Breast epithelium (tissue), 3 donors: ENCODE data around the gene PPP2R5B.

Experiments used
- POLR2A ChIP-seq: fragments of 450-650 bp; IDR thresholded peaks from one replicate; pipeline ENCODE4 v1.6.1; 2016; ENCODE audit warnings: antibody characterized with exemption, mild to moderate bottlenecking, moderate library complexity
- POLR2AphosphoS5 ChIP-seq, 3 donors: sonication (generic); formaldehyde crosslinking; IDR thresholded peaks; one replicate each; pipeline ENCODE4 v1.6.1; 2017; ENCODE audit warnings: antibody characterized with exemption in 3 of 3
- TF ChIP-seq, protein P1 (sequence below), 3 donors: fragments of 450-650 bp; IDR thresholded peaks; one replicate each; pipeline ENCODE4 v1.5.1; 2016 to 2017; ENCODE audit warnings: antibody characterized with exemption in 3 of 3, mild to moderate bottlenecking in 3 of 3, moderate library complexity in 3 of 3

DNA sequence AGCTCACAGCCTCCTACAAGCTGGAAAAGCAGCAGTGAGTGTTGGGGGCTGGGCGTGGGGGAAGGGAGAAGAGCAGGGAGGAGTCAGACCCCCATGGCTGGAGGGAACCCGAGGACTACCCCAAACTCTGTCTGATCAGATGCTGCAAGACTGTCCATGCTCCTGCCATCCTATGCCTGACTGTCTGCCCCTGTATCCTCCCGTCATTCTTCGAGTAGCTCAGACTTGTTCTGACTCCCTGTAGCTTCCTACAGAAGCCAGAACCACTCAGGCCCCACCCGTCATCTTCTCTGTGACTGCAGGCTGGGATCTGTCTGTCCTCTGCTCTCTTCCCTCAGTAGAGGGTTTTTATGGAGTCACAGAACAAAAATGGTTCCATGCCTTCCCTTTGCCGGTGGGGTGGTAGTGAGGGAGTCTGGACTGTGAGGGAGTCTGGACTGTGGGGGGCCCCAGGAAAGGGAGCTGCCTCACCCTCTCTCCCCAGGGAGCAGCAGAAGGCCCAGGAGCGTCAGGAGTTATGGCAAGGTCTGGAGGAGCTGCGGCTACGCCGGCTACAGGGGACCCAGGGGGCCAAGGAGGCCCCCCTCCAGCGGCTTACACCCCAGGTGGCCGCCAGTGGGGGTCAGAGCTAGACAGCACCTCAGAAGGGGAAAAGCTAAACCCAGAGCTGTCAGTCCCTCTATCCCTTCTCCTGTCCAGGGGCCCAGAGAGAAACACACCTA lies 8.9 kb downstream of the PPP2R5B start:
- TF ChIP-seq, protein P1, sequence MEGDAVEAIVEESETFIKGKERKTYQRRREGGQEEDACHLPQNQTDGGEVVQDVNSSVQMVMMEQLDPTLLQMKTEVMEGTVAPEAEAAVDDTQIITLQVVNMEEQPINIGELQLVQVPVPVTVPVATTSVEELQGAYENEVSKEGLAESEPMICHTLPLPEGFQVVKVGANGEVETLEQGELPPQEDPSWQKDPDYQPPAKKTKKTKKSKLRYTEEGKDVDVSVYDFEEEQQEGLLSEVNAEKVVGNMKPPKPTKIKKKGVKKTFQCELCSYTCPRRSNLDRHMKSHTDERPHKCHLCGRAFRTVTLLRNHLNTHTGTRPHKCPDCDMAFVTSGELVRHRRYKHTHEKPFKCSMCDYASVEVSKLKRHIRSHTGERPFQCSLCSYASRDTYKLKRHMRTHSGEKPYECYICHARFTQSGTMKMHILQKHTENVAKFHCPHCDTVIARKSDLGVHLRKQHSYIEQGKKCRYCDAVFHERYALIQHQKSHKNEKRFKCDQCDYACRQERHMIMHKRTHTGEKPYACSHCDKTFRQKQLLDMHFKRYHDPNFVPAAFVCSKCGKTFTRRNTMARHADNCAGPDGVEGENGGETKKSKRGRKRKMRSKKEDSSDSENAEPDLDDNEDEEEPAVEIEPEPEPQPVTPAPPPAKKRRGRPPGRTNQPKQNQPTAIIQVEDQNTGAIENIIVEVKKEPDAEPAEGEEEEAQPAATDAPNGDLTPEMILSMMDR (IDR thresholded peaks at IDR 0.05): no peak
- no peak for TF ChIP-seq POLR2A
- no peak for TF ChIP-seq POLR2AphosphoS5 (IDR thresholded peaks at IDR 0.05)
